HepG2 (cell line): ENCODE data around the gene NAT14. TPM values are rescaled to one million over a fixed set of nuclear protein-coding genes. Genes with fewer than 3 reads are reported as not detected.

Experiments
- ATAC-seq: fragments of 200-7000 bp; cut with Tn5 transposase; 3 replicates; pipeline ENCODE4 v1.9.1; 2020; ENCODE audit warnings: mild to moderate bottlenecking, moderate library complexity
- BruUV-seq: library from RNA; stranded (reverse); fragments of 400-500 nt; replicated peaks from 2 replicates; lab custom pipeline; 2021; lab: Mats Ljungman, UMichigan
- CTCF ChIA-PET: fragments of 300-600 bp; formaldehyde crosslinking; extraction: SDS; loops from one replicate; lab custom pipeline; 2021; ENCODE audit warnings: low total read pairs, inconsistent platforms, low intra/inter-chr PET ratio; lab: Yijun Ruan, JAX
- POLR2A ChIA-PET: fragments of 350-600 bp; sonication (Branson Sonifier 250); formaldehyde crosslinking; loops from one replicate; lab custom pipeline; 2020; ENCODE audit warnings: antibody characterized with exemption, inconsistent platforms; lab: Yijun Ruan, JAX
- DNase-seq: peaks from one replicate; pipeline ENCODE4 v3.0.0-alpha.2; 2015; ENCODE audit warnings: low spot score
- FAIRE-seq: peaks from 3 replicates; lab custom pipeline; 2011; peaks lifted over from hg19 to GRCh38; lab: Jason Lieb, UNC
- H2AFZ ChIP-seq: one replicate; pipeline ENCODE4 v1.6.1; 2011; ENCODE audit warnings: low read length, inconsistent platforms
- H3K27ac ChIP-seq: fragments of 300-600 bp; 3 replicates; pipeline ENCODE4 v1.8.0; 2011; ENCODE audit warnings: mixed run types, mild to moderate bottlenecking, mixed read lengths, low read length, inconsistent platforms; ENCODE audit not compliant: insufficient read depth; ENCODE audit errors: extremely low read length
- H3K27me3 ChIP-seq, 2 experiments: fragments of 200-600 bp in 1 of 2; 2 replicates in 1 of 2; 3 replicates in 1 of 2; pipeline versions ENCODE4 v1.6.0 to v1.8.0; 2011; ENCODE audit warnings: low read length in 2 of 2, mild to moderate bottlenecking in 2 of 2, moderate library complexity in 2 of 2, inconsistent platforms in 1 of 2; ENCODE audit not compliant: insufficient read depth in 2 of 2, control insufficient read depth in 1 of 2
- H3K36me3 ChIP-seq, 2 experiments: fragments of 200-600 bp in 1 of 2; replicated peaks in 1 of 2; 2 replicates in 1 of 2; 3 replicates in 1 of 2; pipeline versions ENCODE4 v1.5.1 to v1.8.0; 2011; ENCODE audit warnings: low read length in 2 of 2, inconsistent platforms in 1 of 2; ENCODE audit not compliant: insufficient read depth in 2 of 2, control insufficient read depth in 1 of 2
- H3K4me1 ChIP-seq: 2 replicates; pipeline ENCODE4 v1.5.1; 2012; ENCODE audit warnings: low read length, inconsistent platforms; ENCODE audit not compliant: insufficient read depth
- H3K4me2 ChIP-seq: 2 replicates; pipeline ENCODE4 v1.6.0; 2011; ENCODE audit warnings: low read depth, low read length, inconsistent platforms
- H3K4me3 ChIP-seq, 3 experiments: fragments of 200-600 bp in 1 of 3; sonication (generic), shearing (Covaris generic) in 1 of 3; replicated peaks in 1 of 3; 2 replicates each; pipeline ENCODE4 v1.5.1; 2011 to 2016; ENCODE audit warnings: low read length in 3 of 3, inconsistent platforms in 2 of 3, low read depth in 2 of 3, mild to moderate bottlenecking in 2 of 3, control low read depth in 1 of 3, mixed read lengths in 1 of 3; ENCODE audit not compliant: insufficient read depth in 1 of 3
- H3K79me2 ChIP-seq: one replicate; pipeline ENCODE4 v1.6.1; 2011; ENCODE audit warnings: low read length, inconsistent platforms; ENCODE audit not compliant: insufficient read depth
- H3K9ac ChIP-seq: 2 replicates; pipeline ENCODE4 v1.6.0; 2011; ENCODE audit warnings: mild to moderate bottlenecking, low read depth, low read length, inconsistent platforms; ENCODE audit not compliant: insufficient read depth
- H3K9me3 ChIP-seq: 2 replicates; pipeline ENCODE4 v1.5.1; 2012; ENCODE audit warnings: mild to moderate bottlenecking, low read length
- H4K20me1 ChIP-seq: 2 replicates; pipeline ENCODE4 v1.6.0; 2011; ENCODE audit warnings: inconsistent platforms, mild to moderate bottlenecking, low read length, moderate library complexity; ENCODE audit not compliant: insufficient read depth
- FOXC1 ChIP-seq: sonication (generic); formaldehyde crosslinking; IDR thresholded peaks from 2 replicates; pipeline ENCODE4 v1.8.0; 2022; ENCODE audit warnings: mild to moderate bottlenecking, missing genetic modification reagents, borderline replicate concordance
- ISL2 ChIP-seq: sonication (generic); formaldehyde crosslinking; IDR thresholded peaks from 2 replicates; pipeline ENCODE4 v1.5.0; 2020; ENCODE audit warnings: missing genetic modification reagents
- MBD4 ChIP-seq: IDR thresholded peaks from 2 replicates; pipeline ENCODE4 v1.6.1; 2012; ENCODE audit warnings: low read length, inconsistent platforms, borderline replicate concordance
- NFKB2 ChIP-seq: sonication (generic); formaldehyde crosslinking; IDR thresholded peaks from 2 replicates; pipeline ENCODE4 v1.4.0; 2020; ENCODE audit warnings: missing genetic modification reagents, borderline replicate concordance
- NR2F1 ChIP-seq, 2 experiments: fragments of 450-650 bp in 1 of 2; formaldehyde crosslinking in 1 of 2; IDR thresholded peaks; 2 replicates each; pipeline versions ENCODE4 v1.5.0 to v1.6.1; 2016 to 2020; ENCODE audit warnings: mild to moderate bottlenecking in 1 of 2, missing compliant biosample characterization in 1 of 2, missing genetic modification reagents in 1 of 2, moderate library complexity in 1 of 2
- SOX6 ChIP-seq, 2 experiments: fragments of 450-650 bp in 1 of 2; sonication (generic) in 1 of 2; formaldehyde crosslinking in 1 of 2; IDR thresholded peaks; 2 replicates each; pipeline versions ENCODE4 v1.4.0 to v1.6.1; 2017 to 2020; ENCODE audit warnings: antibody characterized with exemption in 1 of 2, mild to moderate bottlenecking in 1 of 2, missing genetic modification reagents in 1 of 2
- SUZ12 ChIP-seq: fragments of 150-350 bp; IDR thresholded peaks from 2 replicates; pipeline ENCODE4 v1.6.1; 2014; ENCODE audit warnings: low read depth, low read length
- ZNF564 ChIP-seq: sonication (generic); formaldehyde crosslinking; IDR thresholded peaks from 2 replicates; pipeline ENCODE4 v1.8.1; 2023; ENCODE audit warnings: mild to moderate bottlenecking, missing genetic modification reagents
- WGBS: methylation state at CpG from one replicate; pipeline ENCODE4 v1.1.6; 2017; ENCODE audit warnings: low lambda C conversion rate; 5-methylcytosine and 5-hydroxymethylcytosine counted together
- in situ Hi-C: cut with HindIII; loops from 2 replicates; pipeline ENCODE4 v1.10.0; 2017; ENCODE audit warnings: low pct_unique_long_range_greater_than_20kb; ENCODE audit not compliant: extremely low pct_ligation_motif_present
- intact Hi-C: fragments of 100-400 bp; cut with micrococcal nuclease; formaldehyde crosslinking; loops from one replicate; pipeline ENCODE4 v1.10.0; 2022; ENCODE audit not compliant: unreplicated experiment
- polyA plus RNA-seq, 8 experiments: library from polyadenylated mRNA; depleted of rRNA in 3 of 8; stranded (reverse) in 7 of 8; unstranded in 1 of 8; fragments of >200 nt; fragmentation: Illumina TruSeq in 4 of 8; extraction: Trizol in 4 of 8; gene quantifications; 2 replicates each; pipeline versions ENCODE4 v1.2.1 to v1.2.3, GENCODE V29; 2011 to 2016; ENCODE audit warnings: low read depth in 4 of 8, missing spikeins in 1 of 8, mixed read lengths in 1 of 8; ENCODE audit not compliant: insufficient read depth in 1 of 8
- total RNA-seq, 5 experiments: library from RNA; depleted of rRNA; stranded (reverse); fragments of >200 nt; fragmentation: Illumina TruSeq; extraction: Trizol; gene quantifications; 2 replicates each; pipeline ENCODE4 v1.2.3, GENCODE V29; 2016; ENCODE audit warnings: low read depth in 1 of 5
- TF ChIP-seq, protein P1 (sequence below): sonication (generic); formaldehyde crosslinking; IDR thresholded peaks from 2 replicates; pipeline ENCODE4 v1.5.1; 2020; ENCODE audit warnings: missing genetic modification reagents, mild to moderate bottlenecking, borderline replicate concordance

Gene NAT14
- total and polyA plus RNA-seq, 2 of the 13 experiments (the other 11 are each of a cell fraction or from before 2014, with no cell fraction given) = 20.7 to 22.3 TPM

DNA sequence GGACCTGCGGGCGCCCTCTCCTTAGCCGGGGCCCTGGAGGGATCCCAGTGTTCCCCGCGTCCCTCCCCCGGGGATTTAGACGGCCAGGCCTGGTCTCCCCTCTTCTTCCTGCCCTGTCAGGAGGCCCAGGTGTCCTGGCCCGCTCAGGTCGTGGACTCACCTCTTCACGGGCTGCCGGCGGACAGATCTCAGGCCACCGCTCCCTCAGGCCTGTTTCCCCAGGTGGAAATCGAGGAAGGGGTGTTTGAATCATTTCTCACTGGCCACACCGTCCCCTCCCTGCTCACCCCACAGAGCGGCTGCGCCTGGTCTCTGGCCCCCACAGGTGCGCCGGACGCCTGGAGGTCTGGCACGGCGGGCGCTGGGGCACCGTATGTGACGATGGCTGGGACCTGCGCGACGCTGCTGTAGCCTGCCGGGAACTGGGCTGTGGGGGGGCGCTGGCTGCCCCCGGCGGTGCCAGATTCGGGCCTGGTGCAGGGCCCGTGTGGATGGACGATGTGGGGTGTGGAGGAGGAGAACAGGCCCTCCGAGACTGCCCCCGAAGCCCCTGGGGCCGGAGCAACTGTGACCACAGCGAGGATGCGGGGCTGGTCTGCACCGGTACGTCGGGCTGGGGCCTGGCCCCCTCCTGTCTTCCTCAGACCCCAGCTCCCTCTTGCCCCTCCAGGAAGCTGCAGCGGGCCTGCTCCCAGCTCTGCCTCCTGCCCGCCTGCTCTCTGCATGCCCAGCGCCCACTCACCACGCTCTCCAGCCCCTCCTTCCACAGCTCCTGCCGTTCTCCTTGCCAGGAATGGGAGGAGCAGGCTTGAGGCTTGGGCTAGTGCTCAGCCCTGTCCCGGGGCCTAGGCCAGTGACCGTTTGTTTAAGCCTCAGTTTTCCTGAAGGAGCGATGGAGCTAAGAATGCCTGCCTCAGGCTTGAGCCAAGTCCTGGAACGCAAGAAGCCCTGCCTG lies 5.8 kb downstream of the NAT14 start:
- Histone ChIP-seq H3K27me3 (peaks cover 16 to 58% of the 10 kb centered on the region in 2 experiments), H4K20me1 (no peaks in the 10 kb centered on the region), H3K36me3 (no peaks in the 10 kb centered on the region), H3K79me2 (no peaks in the 10 kb centered on the region), H3K4me1 (peaks cover 29% of the 10 kb centered on the region), H3K9me3 (no peaks in the 10 kb centered on the region), H2AFZ (no peak overlapping the region), H3K4me3 (no peak overlapping the region), H3K9ac (no peak overlapping the region), H3K27ac (no peak overlapping the region), H3K4me2 (no peak overlapping the region)
- in situ Hi-C loops = no loop called here
- POLR2A ChIA-PET = no interaction called here
- DNase-seq (no peak), FAIRE-seq (no peak), ATAC-seq (no peak)
- no TSS peak for BruUV-seq
- WGBS = 53% methylated on average over 17 of the region's 52 CpGs
- CTCF ChIA-PET = no interaction called here
- intact Hi-C loops = no loop called here
- TF ChIP-seq ZNF564 (no peak), MBD4 (no peak), NFKB2 (CRISPR knock-in tag) (no peak), SUZ12 (no peak), NR2F1 (CRISPR knock-in tag; IDR thresholded peaks at IDR 0.05) (no peak), SOX6 (IDR thresholded peaks at IDR 0.05) (no peak), SOX6 (CRISPR knock-in tag; IDR thresholded peaks at IDR 0.05) (no peak), FOXC1 (CRISPR knock-in tag) (no peak), ISL2 (no peak)
- TF ChIP-seq, protein P1, sequence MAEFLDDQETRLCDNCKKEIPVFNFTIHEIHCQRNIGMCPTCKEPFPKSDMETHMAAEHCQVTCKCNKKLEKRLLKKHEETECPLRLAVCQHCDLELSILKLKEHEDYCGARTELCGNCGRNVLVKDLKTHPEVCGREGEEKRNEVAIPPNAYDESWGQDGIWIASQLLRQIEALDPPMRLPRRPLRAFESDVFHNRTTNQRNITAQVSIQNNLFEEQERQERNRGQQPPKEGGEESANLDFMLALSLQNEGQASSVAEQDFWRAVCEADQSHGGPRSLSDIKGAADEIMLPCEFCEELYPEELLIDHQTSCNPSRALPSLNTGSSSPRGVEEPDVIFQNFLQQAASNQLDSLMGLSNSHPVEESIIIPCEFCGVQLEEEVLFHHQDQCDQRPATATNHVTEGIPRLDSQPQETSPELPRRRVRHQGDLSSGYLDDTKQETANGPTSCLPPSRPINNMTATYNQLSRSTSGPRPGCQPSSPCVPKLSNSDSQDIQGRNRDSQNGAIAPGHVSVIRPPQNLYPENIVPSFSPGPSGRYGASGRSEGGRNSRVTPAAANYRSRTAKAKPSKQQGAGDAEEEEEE (CRISPR knock-in tag) = no peak
